Measurements from ENCODE around the gene CD300E.
"Not testable (repeated sequence)": the region's sequence is repeated elsewhere in the genome, so short reads cannot be mapped to it uniquely, and the experiment has no call there.

Gene CD300E

GRCh38 chr17:74598346-74599022 is 25.1 kb downstream of the CD300E start:
- DNase-seq: no peak

- DNase-seq: peak in 1 of 4 experiments; percentile 18
Measured at GRCh38 chr17:74597069-74597790, 26.3 kb downstream of the CD300E start.

- peak in 3 of 4 experiments; percentile 48 to 59 (median 52) for DNase-seq
Measured at GRCh38 chr17:74595037-74595750, 28.3 kb downstream of the CD300E start.

- DNase-seq: peak in 3 of 4 experiments; percentile 34 to 46 (median 34)
Measured at GRCh38 chr17:74592087-74592990, 31.2 kb downstream of the CD300E start, which contains the start of gene CD300LD. CD300LD (minus strand) TSS chr17:74592283; CDS start chr17:74592202, 81 bp downstream.

GRCh38 chr17:74591503-74591902 is 32.0 kb downstream of the CD300E start:
- DNase-seq: no peak

GRCh38 chr17:74585711-74586110 is 37.8 kb downstream of the CD300E start:
- DNase-seq: no peak

- DNase-seq: no peak
Measured at GRCh38 chr17:74584292-74585060, 39.1 kb downstream of the CD300E start.

GRCh38 chr17:74582633-74583032 is 40.9 kb downstream of the CD300E start:
- DNase-seq: no peak

- DNase-seq: peak; percentile 26 to 65 (median 54)
Measured at GRCh38 chr17:74579900-74580299, 43.6 kb downstream of the CD300E start.

- peak in 2 of 4 experiments; percentile 30 to 40 for DNase-seq
Measured at GRCh38 chr17:74578979-74579378, 44.6 kb downstream of the CD300E start.

GRCh38 chr17:74574489-74575142 is 48.9 kb downstream of the CD300E start:
- no peak for DNase-seq

GRCh38 chr17:74573635-74574034 is 49.9 kb downstream of the CD300E start:
- DNase-seq: not testable (repeated sequence)

- DNase-seq: no peak
Measured at GRCh38 chr17:74573169-74573568, 50.4 kb downstream of the CD300E start.

GRCh38 chr17:74571621-74572270 is 51.8 kb downstream of the CD300E start:
- DNase-seq: peak in 1 of 4 experiments; percentile 47

GRCh38 chr17:74569020-74570003 is 54.2 kb downstream of the CD300E start:
- peak; percentile 96 to 99 (median 96) for DNase-seq

GRCh38 chr17:74568106-74568873 is 55.2 kb downstream of the CD300E start:
- DNase-seq: no peak

- peak; percentile 73 to 87 (median 81) for DNase-seq
Measured at GRCh38 chr17:74567397-74567796, 56.1 kb downstream of the CD300E start, which contains the start of gene CD300H. CD300H (minus strand) TSS chr17:74567509.
